HepG2 (cell line): ENCODE measurements around the gene RNASE4. TPM values are rescaled to one million over a fixed set of nuclear protein-coding genes. Genes with fewer than 3 reads are reported as not detected.

Experiments used
- ATAC-seq: fragments of 200-7000 bp; cut with Tn5 transposase; 3 replicates; pipeline ENCODE4 v1.9.1; 2020; ENCODE audit warnings: mild to moderate bottlenecking, moderate library complexity
- BruUV-seq: library from RNA; stranded (reverse); fragments of 400-500 nt; replicated peaks from 2 replicates; lab custom pipeline; 2021; lab: Mats Ljungman, UMichigan
- CTCF ChIA-PET: fragments of 300-600 bp; formaldehyde crosslinking; extraction: SDS; loops from one replicate; lab custom pipeline; 2021; ENCODE audit warnings: low total read pairs, inconsistent platforms, low intra/inter-chr PET ratio; lab: Yijun Ruan, JAX
- POLR2A ChIA-PET: fragments of 350-600 bp; sonication (Branson Sonifier 250); formaldehyde crosslinking; loops from one replicate; lab custom pipeline; 2020; ENCODE audit warnings: antibody characterized with exemption, inconsistent platforms; lab: Yijun Ruan, JAX
- DNase-seq: peaks from one replicate; pipeline ENCODE4 v3.0.0-alpha.2; 2015; ENCODE audit warnings: low spot score
- FAIRE-seq: peaks from 3 replicates; lab custom pipeline; 2011; peaks lifted over from hg19 to GRCh38; lab: Jason Lieb, UNC
- H2AFZ ChIP-seq: one replicate; pipeline ENCODE4 v1.6.1; 2011; ENCODE audit warnings: low read length, inconsistent platforms
- H3K27ac ChIP-seq: fragments of 300-600 bp; 3 replicates; pipeline ENCODE4 v1.8.0; 2011; ENCODE audit warnings: mixed run types, mild to moderate bottlenecking, mixed read lengths, low read length, inconsistent platforms; ENCODE audit not compliant: insufficient read depth; ENCODE audit errors: extremely low read length
- H3K27me3 ChIP-seq, 2 experiments: fragments of 200-600 bp in 1 of 2; 2 replicates in 1 of 2; 3 replicates in 1 of 2; pipeline versions ENCODE4 v1.6.0 to v1.8.0; 2011; ENCODE audit warnings: low read length in 2 of 2, mild to moderate bottlenecking in 2 of 2, moderate library complexity in 2 of 2, inconsistent platforms in 1 of 2; ENCODE audit not compliant: insufficient read depth in 2 of 2, control insufficient read depth in 1 of 2
- H3K36me3 ChIP-seq, 2 experiments: fragments of 200-600 bp in 1 of 2; replicated peaks in 1 of 2; 2 replicates in 1 of 2; 3 replicates in 1 of 2; pipeline versions ENCODE4 v1.5.1 to v1.8.0; 2011; ENCODE audit warnings: low read length in 2 of 2, inconsistent platforms in 1 of 2; ENCODE audit not compliant: insufficient read depth in 2 of 2, control insufficient read depth in 1 of 2
- H3K4me1 ChIP-seq: 2 replicates; pipeline ENCODE4 v1.5.1; 2012; ENCODE audit warnings: low read length, inconsistent platforms; ENCODE audit not compliant: insufficient read depth
- H3K4me2 ChIP-seq: 2 replicates; pipeline ENCODE4 v1.6.0; 2011; ENCODE audit warnings: low read depth, low read length, inconsistent platforms
- H3K4me3 ChIP-seq, 3 experiments: fragments of 200-600 bp in 1 of 3; sonication (generic), shearing (Covaris generic) in 1 of 3; replicated peaks in 1 of 3; 2 replicates each; pipeline ENCODE4 v1.5.1; 2011 to 2016; ENCODE audit warnings: low read length in 3 of 3, inconsistent platforms in 2 of 3, low read depth in 2 of 3, mild to moderate bottlenecking in 2 of 3, control low read depth in 1 of 3, mixed read lengths in 1 of 3; ENCODE audit not compliant: insufficient read depth in 1 of 3
- H3K79me2 ChIP-seq: one replicate; pipeline ENCODE4 v1.6.1; 2011; ENCODE audit warnings: low read length, inconsistent platforms; ENCODE audit not compliant: insufficient read depth
- H3K9ac ChIP-seq: 2 replicates; pipeline ENCODE4 v1.6.0; 2011; ENCODE audit warnings: mild to moderate bottlenecking, low read depth, low read length, inconsistent platforms; ENCODE audit not compliant: insufficient read depth
- H3K9me3 ChIP-seq: 2 replicates; pipeline ENCODE4 v1.5.1; 2012; ENCODE audit warnings: mild to moderate bottlenecking, low read length
- H4K20me1 ChIP-seq: 2 replicates; pipeline ENCODE4 v1.6.0; 2011; ENCODE audit warnings: inconsistent platforms, mild to moderate bottlenecking, low read length, moderate library complexity; ENCODE audit not compliant: insufficient read depth
- ATAD3A ChIP-seq: sonication (generic); formaldehyde crosslinking; IDR thresholded peaks from 2 replicates; pipeline ENCODE4 v1.4.0; 2020; ENCODE audit warnings: missing genetic modification reagents
- GZF1 ChIP-seq: sonication (generic); formaldehyde crosslinking; IDR thresholded peaks from 2 replicates; pipeline ENCODE4 v1.5.1; 2020; ENCODE audit warnings: mild to moderate bottlenecking, missing genetic modification reagents
- KLF6 ChIP-seq: IDR thresholded peaks from 2 replicates; pipeline ENCODE4 v1.8.0; 2016; ENCODE audit warnings: missing biosample characterization, missing genetic modification reagents
- MAZ ChIP-seq, 2 experiments: sonication (generic) in 1 of 2; formaldehyde crosslinking in 1 of 2; IDR thresholded peaks; 2 replicates each; pipeline versions ENCODE4 v1.5.0 to v1.6.1; 2012 to 2020; ENCODE audit warnings: low read depth in 2 of 2, mild to moderate bottlenecking in 2 of 2, borderline replicate concordance in 1 of 2, improper control_type of control experiment in 1 of 2, low read length in 1 of 2, missing genetic modification reagents in 1 of 2, moderate library complexity in 1 of 2
- ZBTB7A ChIP-seq: sonication (generic); formaldehyde crosslinking; IDR thresholded peaks from 2 replicates; pipeline ENCODE4 v1.8.0; 2022; ENCODE audit warnings: mild to moderate bottlenecking, missing genetic modification reagents
- ZMYM3 ChIP-seq: sonication (generic); formaldehyde crosslinking; IDR thresholded peaks from 2 replicates; pipeline ENCODE4 v1.5.1; 2020; ENCODE audit warnings: mild to moderate bottlenecking, missing genetic modification reagents
- ZNF562 ChIP-seq: sonication (generic); formaldehyde crosslinking; IDR thresholded peaks from 2 replicates; pipeline ENCODE4 v1.8.0; 2022; ENCODE audit warnings: missing genetic modification reagents, borderline replicate concordance
- WGBS: methylation state at CpG from one replicate; pipeline ENCODE4 v1.1.6; 2017; ENCODE audit warnings: low lambda C conversion rate; 5-methylcytosine and 5-hydroxymethylcytosine counted together
- in situ Hi-C: cut with HindIII; loops from 2 replicates; pipeline ENCODE4 v1.10.0; 2017; ENCODE audit warnings: low pct_unique_long_range_greater_than_20kb; ENCODE audit not compliant: extremely low pct_ligation_motif_present
- intact Hi-C: fragments of 100-400 bp; cut with micrococcal nuclease; formaldehyde crosslinking; loops from one replicate; pipeline ENCODE4 v1.10.0; 2022; ENCODE audit not compliant: unreplicated experiment
- polyA plus RNA-seq, 8 experiments: library from polyadenylated mRNA; depleted of rRNA in 3 of 8; stranded (reverse) in 7 of 8; unstranded in 1 of 8; fragments of >200 nt; fragmentation: Illumina TruSeq in 4 of 8; extraction: Trizol in 4 of 8; gene quantifications; 2 replicates each; pipeline versions ENCODE4 v1.2.1 to v1.2.3, GENCODE V29; 2011 to 2016; ENCODE audit warnings: low read depth in 4 of 8, missing spikeins in 1 of 8, mixed read lengths in 1 of 8; ENCODE audit not compliant: insufficient read depth in 1 of 8
- total RNA-seq, 5 experiments: library from RNA; depleted of rRNA; stranded (reverse); fragments of >200 nt; fragmentation: Illumina TruSeq; extraction: Trizol; gene quantifications; 2 replicates each; pipeline ENCODE4 v1.2.3, GENCODE V29; 2016; ENCODE audit warnings: low read depth in 1 of 5
- TF ChIP-seq, protein P1 (sequence below): sonication (generic); formaldehyde crosslinking; IDR thresholded peaks from 2 replicates; pipeline ENCODE4 v1.5.1; 2020; ENCODE audit warnings: mild to moderate bottlenecking, missing genetic modification reagents, borderline replicate concordance

The RNASE4 gene
- total and polyA plus RNA-seq, 2 of the 13 experiments (the other 11 are each of a cell fraction or from before 2014, with no cell fraction given): 109 to 983 TPM

DNA sequence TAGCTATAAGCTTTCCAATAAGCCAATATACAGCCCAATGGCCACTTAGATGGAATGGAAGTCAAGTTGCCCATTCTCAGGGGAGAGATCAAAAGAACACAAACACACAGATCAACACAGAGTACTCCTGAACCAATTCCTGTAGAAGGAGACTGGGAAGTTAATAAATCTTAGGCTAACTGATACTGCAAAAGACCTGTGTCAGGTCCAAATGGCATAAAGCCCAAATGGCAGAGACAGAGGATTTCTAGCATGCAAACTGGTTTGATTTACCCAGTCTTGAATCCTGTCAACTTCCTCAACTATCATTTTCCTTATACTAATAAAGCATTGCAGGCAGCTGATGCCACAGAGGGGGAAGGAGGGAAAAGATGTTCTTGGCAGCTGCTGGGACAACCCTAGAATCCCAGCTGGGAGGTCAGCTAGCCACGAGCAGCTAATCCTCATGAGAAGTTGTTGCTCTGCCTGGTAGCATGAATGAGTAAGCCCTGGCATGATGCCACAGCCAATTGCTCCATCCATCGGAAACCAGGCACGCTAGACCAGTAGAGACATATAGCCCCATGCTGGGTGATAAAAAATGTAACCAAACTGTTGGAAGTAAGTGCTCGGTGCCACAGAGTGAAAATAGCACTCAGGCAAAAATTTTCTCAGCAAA, 30.4 kb downstream of the RNASE4 start:
- TF ChIP-seq GZF1 (CRISPR knock-in tag) (no peak), ZMYM3 (no peak), ZNF562 (CRISPR knock-in tag) (no peak)
- TF ChIP-seq, all 625 proteins: peak for 0
- WGBS: 18% methylated on average over 4 of the region's 4 CpGs
- Histone ChIP-seq H3K9me3 (no peaks in the 10 kb centered on the region), H3K4me3 (no peak overlapping the region), H3K27ac (no peak overlapping the region), H3K4me1 (no peaks in the 10 kb centered on the region), H3K4me2 (no peak overlapping the region), H2AFZ (no peak overlapping the region), H3K36me3 (no peaks in the 10 kb centered on the region), H3K9ac (no peak overlapping the region), H4K20me1 (no peaks in the 10 kb centered on the region), H3K79me2 (no peaks in the 10 kb centered on the region), H3K27me3 (no peaks in the 10 kb centered on the region)
- in situ Hi-C loops: no loop called here
- intact Hi-C loops: no loop called here
- no TSS peak for BruUV-seq
- CTCF ChIA-PET: no interaction called here
- DNase-seq (no peak), ATAC-seq (no peak), FAIRE-seq (no peak)
- POLR2A ChIA-PET: no interaction called here

DNA sequence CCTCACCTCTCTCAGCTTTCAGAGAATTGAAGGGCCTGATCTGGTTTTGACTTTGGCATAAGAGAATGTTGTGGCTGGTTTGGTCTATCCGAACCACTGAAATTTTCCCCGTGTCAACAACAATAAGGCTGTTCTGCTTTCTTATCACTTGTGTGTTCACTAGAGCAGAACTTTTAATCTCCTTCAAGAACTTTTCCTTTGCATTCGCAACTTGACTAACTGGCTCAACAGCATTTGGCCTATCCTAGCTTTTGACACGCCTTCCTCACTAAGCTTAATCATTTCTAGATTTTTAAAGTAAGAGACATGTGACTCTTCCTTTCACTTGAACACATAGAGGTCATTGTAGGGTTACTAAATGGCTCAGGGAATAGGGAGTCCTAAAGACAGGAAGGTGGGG, 35.4 kb downstream of the RNASE4 start:
- WGBS: 18% methylated on average over 4 of the region's 4 CpGs
- H2AFZ ChIP-seq: no peak overlapping the region
- H4K20me1 ChIP-seq: no peaks in the 10 kb centered on the region
- DNase-seq: no peak
- no peak overlapping the region for H3K9ac ChIP-seq
- no peaks in the 10 kb centered on the region for H3K36me3 ChIP-seq
- no TSS peak for BruUV-seq
- no peak overlapping the region for H3K27ac ChIP-seq
- H3K27me3 ChIP-seq: peaks cover 0 to 12% of the 10 kb centered on the region in 2 experiments; a peak in 1 of 5 replicates
- no peak overlapping the region for H3K4me3 ChIP-seq
- ChIA-PET CTCF (no interaction called here), POLR2A (no interaction called here)
- in situ Hi-C loops: no loop called here
- no peaks in the 10 kb centered on the region for H3K4me1 ChIP-seq
- no peak for ATAC-seq
- no peak overlapping the region for H3K4me2 ChIP-seq
- no peaks in the 10 kb centered on the region for H3K9me3 ChIP-seq
- no peaks in the 10 kb centered on the region for H3K79me2 ChIP-seq
- intact Hi-C loops: no loop called here
- FAIRE-seq: no peak
- no peak for TF ChIP-seq MAZ (IDR thresholded peaks at IDR 0.05; ENCODE audit: borderline replicate concordance, low read depth, low read length)
- no peak for TF ChIP-seq MAZ (CRISPR knock-in tag; IDR thresholded peaks at IDR 0.05; ENCODE audit: low read depth)
- no peak for TF ChIP-seq KLF6
- no peak for TF ChIP-seq ATAD3A (CRISPR knock-in tag)
- TF ChIP-seq, protein P1, sequence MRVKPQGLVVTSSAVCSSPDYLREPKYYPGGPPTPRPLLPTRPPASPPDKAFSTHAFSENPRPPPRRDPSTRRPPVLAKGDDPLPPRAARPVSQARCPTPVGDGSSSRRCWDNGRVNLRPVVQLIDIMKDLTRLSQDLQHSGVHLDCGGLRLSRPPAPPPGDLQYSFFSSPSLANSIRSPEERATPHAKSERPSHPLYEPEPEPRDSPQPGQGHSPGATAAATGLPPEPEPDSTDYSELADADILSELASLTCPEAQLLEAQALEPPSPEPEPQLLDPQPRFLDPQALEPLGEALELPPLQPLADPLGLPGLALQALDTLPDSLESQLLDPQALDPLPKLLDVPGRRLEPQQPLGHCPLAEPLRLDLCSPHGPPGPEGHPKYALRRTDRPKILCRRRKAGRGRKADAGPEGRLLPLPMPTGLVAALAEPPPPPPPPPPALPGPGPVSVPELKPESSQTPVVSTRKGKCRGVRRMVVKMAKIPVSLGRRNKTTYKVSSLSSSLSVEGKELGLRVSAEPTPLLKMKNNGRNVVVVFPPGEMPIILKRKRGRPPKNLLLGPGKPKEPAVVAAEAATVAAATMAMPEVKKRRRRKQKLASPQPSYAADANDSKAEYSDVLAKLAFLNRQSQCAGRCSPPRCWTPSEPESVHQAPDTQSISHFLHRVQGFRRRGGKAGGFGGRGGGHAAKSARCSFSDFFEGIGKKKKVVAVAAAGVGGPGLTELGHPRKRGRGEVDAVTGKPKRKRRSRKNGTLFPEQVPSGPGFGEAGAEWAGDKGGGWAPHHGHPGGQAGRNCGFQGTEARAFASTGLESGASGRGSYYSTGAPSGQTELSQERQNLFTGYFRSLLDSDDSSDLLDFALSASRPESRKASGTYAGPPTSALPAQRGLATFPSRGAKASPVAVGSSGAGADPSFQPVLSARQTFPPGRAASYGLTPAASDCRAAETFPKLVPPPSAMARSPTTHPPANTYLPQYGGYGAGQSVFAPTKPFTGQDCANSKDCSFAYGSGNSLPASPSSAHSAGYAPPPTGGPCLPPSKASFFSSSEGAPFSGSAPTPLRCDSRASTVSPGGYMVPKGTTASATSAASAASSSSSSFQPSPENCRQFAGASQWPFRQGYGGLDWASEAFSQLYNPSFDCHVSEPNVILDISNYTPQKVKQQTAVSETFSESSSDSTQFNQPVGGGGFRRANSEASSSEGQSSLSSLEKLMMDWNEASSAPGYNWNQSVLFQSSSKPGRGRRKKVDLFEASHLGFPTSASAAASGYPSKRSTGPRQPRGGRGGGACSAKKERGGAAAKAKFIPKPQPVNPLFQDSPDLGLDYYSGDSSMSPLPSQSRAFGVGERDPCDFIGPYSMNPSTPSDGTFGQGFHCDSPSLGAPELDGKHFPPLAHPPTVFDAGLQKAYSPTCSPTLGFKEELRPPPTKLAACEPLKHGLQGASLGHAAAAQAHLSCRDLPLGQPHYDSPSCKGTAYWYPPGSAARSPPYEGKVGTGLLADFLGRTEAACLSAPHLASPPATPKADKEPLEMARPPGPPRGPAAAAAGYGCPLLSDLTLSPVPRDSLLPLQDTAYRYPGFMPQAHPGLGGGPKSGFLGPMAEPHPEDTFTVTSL: no peak
- TF ChIP-seq ZBTB7A (CRISPR knock-in tag): no peak
